WTC11 (cell line): ENCODE measurements around the gene KPTN. TPM values are rescaled to one million over a fixed set of nuclear protein-coding genes. Genes with fewer than 3 reads are reported as not detected.
A peak's percentile ranks its signal among the peaks of the same experiment; 100 is the strongest.

ENCODE experiments used
- ATAC-seq: fragments of 200-7000 bp; cut with Tn5 transposase; 2 replicates; pipeline ENCODE4 v1.10.0; 2021; ENCODE audit warnings: mild to moderate bottlenecking, moderate library complexity
- Bru-seq: library from RNA; stranded (reverse); fragments of 400-500 nt; gene quantifications from one replicate; lab custom pipeline; 2021; lab: Mats Ljungman, UMichigan
- CTCF ChIA-PET: fragments of 300-600 bp; sonication (Branson Sonifier 250); formaldehyde crosslinking; loops from one replicate; lab custom pipeline; 2021; ENCODE audit warnings: antibody characterized with exemption; lab: Charles Lee
- POLR2A ChIA-PET: fragments of 350-600 bp; sonication (Branson Sonifier 250); formaldehyde crosslinking; loops from one replicate; lab custom pipeline; 2021; ENCODE audit warnings: antibody characterized with exemption; lab: Charles Lee
- DNase-seq: peaks from one replicate; pipeline ENCODE4 v3.0.0; 2021; ENCODE audit warnings: low spot score
- H3K27ac Mint-ChIP-seq: 2 replicates; pipeline ENCODE4 v1.8.0; 2021; ENCODE audit warnings: mixed read lengths
- H3K27me3 Mint-ChIP-seq: 2 replicates; pipeline ENCODE4 v1.8.0; 2021; ENCODE audit warnings: low read depth, mild to moderate bottlenecking, moderate library complexity, mixed read lengths
- H3K36me3 Mint-ChIP-seq: 2 replicates; pipeline ENCODE4 v1.8.0; 2021; ENCODE audit warnings: mixed read lengths
- H3K4me1 Mint-ChIP-seq: 2 replicates; pipeline ENCODE4 v1.8.0; 2022; ENCODE audit warnings: mixed read lengths
- H3K4me3 Mint-ChIP-seq: 2 replicates; pipeline ENCODE4 v1.8.0; 2021; ENCODE audit warnings: mild to moderate bottlenecking, moderate library complexity, mixed read lengths
- H3K9me3 Mint-ChIP-seq: 2 replicates; pipeline ENCODE4 v1.8.0; 2021; ENCODE audit warnings: mixed read lengths
- ATF3 ChIP-seq: sonication (generic); formaldehyde crosslinking; conservative IDR thresholded peaks from 2 replicates; pipeline ENCODE4 v1.8.1; 2022; ENCODE audit warnings: mild to moderate bottlenecking, missing genetic modification reagents
- CREM ChIP-seq: sonication (generic); formaldehyde crosslinking; IDR thresholded peaks from 2 replicates; pipeline ENCODE4 v1.8.1; 2022; ENCODE audit warnings: mild to moderate bottlenecking, missing genetic modification reagents, moderate library complexity
- EMX1 ChIP-seq: fragments of 250-450 bp; sonication (Bioruptor Pico); IDR thresholded peaks from 2 replicates; pipeline ENCODE4 v1.8.0; 2021; ENCODE audit warnings: mild to moderate bottlenecking
- FOXP1 ChIP-seq: sonication (generic); formaldehyde crosslinking; IDR thresholded peaks from 2 replicates; pipeline ENCODE4 v1.8.0; 2022; ENCODE audit warnings: missing genetic modification reagents, mild to moderate bottlenecking, moderate library complexity, borderline replicate concordance
- GABPB1 ChIP-seq: sonication (generic); formaldehyde crosslinking; IDR thresholded peaks from 2 replicates; pipeline ENCODE4 v1.8.1; 2023; ENCODE audit warnings: mild to moderate bottlenecking, missing genetic modification reagents
- IRF2 ChIP-seq: sonication (generic); formaldehyde crosslinking; IDR thresholded peaks from 2 replicates; pipeline ENCODE4 v1.8.0; 2022; ENCODE audit warnings: low read depth, missing genetic modification reagents, borderline replicate concordance
- KAT7 ChIP-seq: sonication (generic); formaldehyde crosslinking; IDR thresholded peaks from 2 replicates; pipeline ENCODE4 v1.8.1; 2023; ENCODE audit warnings: missing genetic modification reagents, mild to moderate bottlenecking, borderline replicate concordance
- MAX ChIP-seq: sonication (generic); formaldehyde crosslinking; IDR thresholded peaks from 2 replicates; pipeline ENCODE4 v1.8.0; 2022; ENCODE audit warnings: mild to moderate bottlenecking, missing genetic modification reagents
- NR2C2 ChIP-seq: sonication (generic); formaldehyde crosslinking; IDR thresholded peaks from 2 replicates; pipeline ENCODE4 v1.8.0; 2022; ENCODE audit warnings: mild to moderate bottlenecking, missing genetic modification reagents
- NR3C1 ChIP-seq: sonication (generic); formaldehyde crosslinking; conservative IDR thresholded peaks from 2 replicates; pipeline ENCODE4 v1.8.1; 2023; ENCODE audit warnings: low read depth, mild to moderate bottlenecking, missing genetic modification reagents
- OVOL2 ChIP-seq: fragments of 250-450 bp; sonication (Bioruptor Pico); IDR thresholded peaks from 2 replicates; pipeline ENCODE4 v1.9.0; 2021; ENCODE audit warnings: mild to moderate bottlenecking, borderline replicate concordance
- PRDM15 ChIP-seq: sonication (generic); formaldehyde crosslinking; IDR thresholded peaks from 2 replicates; pipeline ENCODE4 v1.8.0; 2022; ENCODE audit warnings: missing genetic modification reagents
- PRRX2 ChIP-seq: fragments of 250-450 bp; sonication (Bioruptor Pico); IDR thresholded peaks from 2 replicates; pipeline ENCODE4 v1.8.0; 2021; ENCODE audit warnings: mild to moderate bottlenecking
- RORB ChIP-seq: fragments of 250-450 bp; sonication (Bioruptor Pico); IDR thresholded peaks from 2 replicates; pipeline ENCODE4 v1.9.0; 2021; ENCODE audit warnings: mild to moderate bottlenecking
- TCF7 ChIP-seq: sonication (generic); formaldehyde crosslinking; IDR thresholded peaks from 2 replicates; pipeline ENCODE4 v1.8.0; 2022; ENCODE audit warnings: mild to moderate bottlenecking, low read depth, missing genetic modification reagents, moderate library complexity
- ZBTB21 ChIP-seq: sonication (generic); formaldehyde crosslinking; IDR thresholded peaks from 2 replicates; pipeline ENCODE4 v1.8.1; 2023; ENCODE audit warnings: mild to moderate bottlenecking, missing genetic modification reagents, borderline replicate concordance
- ZMAT4 ChIP-seq: fragments of 250-450 bp; sonication (Bioruptor Pico); IDR thresholded peaks from 2 replicates; pipeline ENCODE4 v1.9.0; 2021; ENCODE audit warnings: mild to moderate bottlenecking
- ZNF416 ChIP-seq: fragments of 250-450 bp; sonication (Bioruptor Pico); IDR thresholded peaks from 2 replicates; pipeline ENCODE4 v1.9.0; 2021; ENCODE audit warnings: mild to moderate bottlenecking, inconsistent platforms
- ZNF425 ChIP-seq: fragments of 250-450 bp; sonication (Bioruptor Pico); conservative IDR thresholded peaks from 2 replicates; pipeline ENCODE4 v1.9.0; 2021; ENCODE audit warnings: mild to moderate bottlenecking
- ZNF512 ChIP-seq: sonication (generic); formaldehyde crosslinking; IDR thresholded peaks from 2 replicates; pipeline ENCODE4 v1.8.1; 2022; ENCODE audit warnings: missing genetic modification reagents, borderline replicate concordance
- ZNF532 ChIP-seq: fragments of 250-450 bp; sonication (Bioruptor Pico); IDR thresholded peaks from 2 replicates; pipeline ENCODE4 v1.9.0; 2021; ENCODE audit warnings: mild to moderate bottlenecking, borderline replicate concordance
- long read RNA-seq, 3 experiments: library from RNA in 1 of 3; library from capped mRNA in 1 of 3; library from polyadenylated mRNA in 1 of 3; unstranded in 2 of 3; stranded (forward) in 1 of 3; transcript quantifications; one replicate each; pipeline ENCODE4 v2.0.0, GENCODE V29; 2021
- total RNA-seq: library from RNA; stranded (reverse); gene quantifications from 3 replicates; pipeline ENCODE4 v1.2.3, GENCODE V29; 2021

The KPTN gene
- total RNA-seq (24.5 to 30.2 TPM (median 29.5 TPM) in 3 replicates), Bru-seq, nascent RNA (percentile 46 among the genes with signal in this experiment)
- long read RNA-seq, experiment 1, transcript KPTN-201 (12 exons, 1,691 nt): major isoform, 42 of 64 reads
- long read RNA-seq, experiment 1, partial matches to known transcripts: 7 of 64 reads
- long read RNA-seq, experiment 1, other reads (novel, unspliced or antisense): 15 of 64 reads
- long read RNA-seq, experiment 2, transcript KPTN-201 (12 exons, 1,691 nt): major isoform, 16 of 31 reads
- long read RNA-seq, experiment 2, partial matches to known transcripts: 10 of 31 reads
- long read RNA-seq, experiment 2, other reads (novel, unspliced or antisense): 5 of 31 reads
- long read RNA-seq, experiment 3, transcript KPTN-201 (12 exons, 1,691 nt): major isoform, 59 of 88 reads
- long read RNA-seq, experiment 3, partial matches to known transcripts: 13 of 88 reads
- long read RNA-seq, experiment 3, other reads (novel, unspliced or antisense): 16 of 88 reads

- CTCF ChIA-PET: interaction anchor here (0.6 to 4.4 kb wide), 32 partner anchors 9 to 306 kb away, joined by 3 to 94 read pairs (median 6); partner anchors contain the start of genes EHD2, INAFM1, NAPA and SLC8A2
- POLR2A ChIA-PET: interaction anchor here (0.6 to 1.4 kb wide), 7 partner anchors 16 to 165 kb away, joined by 3 to 8 read pairs (median 3); no protein-coding TSS in a partner anchor
- Mint-ChIP-seq H3K4me3 (peak within 1 kb of the TSS; percentile 96), H3K9me3 (no peaks in the 10 kb centered on the region), H3K27me3 (peaks cover 9% of the 10 kb centered on the region), H3K36me3 (no peaks in the 10 kb centered on the region), H3K4me1 (peaks cover 18% of the 10 kb centered on the region), H3K27ac (peak within 1 kb of the TSS; percentile 98)
- DNase-seq (peak; percentile 91), ATAC-seq (peak; percentile 62)
- TF ChIP-seq RORB (no peak), ZNF416 (CRISPR knock-in tag) (peak; percentile 64), PRRX2 (no peak; the same call in 1 of the 2 replicates), GABPB1 (CRISPR knock-in tag) (peak; percentile 18), NR3C1 (CRISPR knock-in tag) (no peak), CREM (CRISPR knock-in tag) (peak; percentile 99), ATF3 (no peak), IRF2 (CRISPR knock-in tag) (no peak), FOXP1 (CRISPR knock-in tag) (0 out of 2 replicates have a peak, but pooled peaks have one; percentile 16), KAT7 (CRISPR knock-in tag) (no peak), ZBTB21 (no peak), NR2C2 (no peak), OVOL2 (CRISPR knock-in tag) (no peak), MAX (no peak; the same call in 1 of the 2 replicates), TCF7 (CRISPR knock-in tag) (no peak), EMX1 (CRISPR knock-in tag) (peak; percentile 53; the same call in 1 of the 2 replicates), ZNF512 (no peak), ZNF532 (CRISPR knock-in tag) (no peak), PRDM15 (CRISPR knock-in tag) (no peak), ZMAT4 (CRISPR knock-in tag) (no peak), ZNF425 (CRISPR knock-in tag) (no peak)
Observed at GRCh38 chr19:47483800-47484690, at the start of gene KPTN. KPTN (minus strand) TSS chr19:47484219; CDS start chr19:47484160, 59 bp downstream.
